T47D (cell line): ENCODE results near the gene B4GALT7.
"Not testable (repeated sequence)": the region's sequence is repeated elsewhere in the genome, so short reads cannot be mapped to it uniquely, and the experiment has no call there.

Experiments
- DNase-seq, 2 experiments: peaks; one replicate each; pipeline versions ENCODE4 v3.0.0 to v3.0.0-alpha.2; 2011 to 2012; ENCODE audit warnings: low read depth in 1 of 2, low spot score in 1 of 2
- JUND ChIP-seq: IDR thresholded peaks from 2 replicates; pipeline ENCODE4 v1.6.1; 2012; ENCODE audit warnings: low read depth
- in situ Hi-C: cut with HindIII; loops from 2 replicates; pipeline ENCODE4 v1.10.0; 2016; ENCODE audit warnings: low sequenced_read_pairs, low pct_unique_long_range_greater_than_20kb

The B4GALT7 gene, protein sequence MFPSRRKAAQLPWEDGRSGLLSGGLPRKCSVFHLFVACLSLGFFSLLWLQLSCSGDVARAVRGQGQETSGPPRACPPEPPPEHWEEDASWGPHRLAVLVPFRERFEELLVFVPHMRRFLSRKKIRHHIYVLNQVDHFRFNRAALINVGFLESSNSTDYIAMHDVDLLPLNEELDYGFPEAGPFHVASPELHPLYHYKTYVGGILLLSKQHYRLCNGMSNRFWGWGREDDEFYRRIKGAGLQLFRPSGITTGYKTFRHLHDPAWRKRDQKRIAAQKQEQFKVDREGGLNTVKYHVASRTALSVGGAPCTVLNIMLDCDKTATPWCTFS

DNA sequence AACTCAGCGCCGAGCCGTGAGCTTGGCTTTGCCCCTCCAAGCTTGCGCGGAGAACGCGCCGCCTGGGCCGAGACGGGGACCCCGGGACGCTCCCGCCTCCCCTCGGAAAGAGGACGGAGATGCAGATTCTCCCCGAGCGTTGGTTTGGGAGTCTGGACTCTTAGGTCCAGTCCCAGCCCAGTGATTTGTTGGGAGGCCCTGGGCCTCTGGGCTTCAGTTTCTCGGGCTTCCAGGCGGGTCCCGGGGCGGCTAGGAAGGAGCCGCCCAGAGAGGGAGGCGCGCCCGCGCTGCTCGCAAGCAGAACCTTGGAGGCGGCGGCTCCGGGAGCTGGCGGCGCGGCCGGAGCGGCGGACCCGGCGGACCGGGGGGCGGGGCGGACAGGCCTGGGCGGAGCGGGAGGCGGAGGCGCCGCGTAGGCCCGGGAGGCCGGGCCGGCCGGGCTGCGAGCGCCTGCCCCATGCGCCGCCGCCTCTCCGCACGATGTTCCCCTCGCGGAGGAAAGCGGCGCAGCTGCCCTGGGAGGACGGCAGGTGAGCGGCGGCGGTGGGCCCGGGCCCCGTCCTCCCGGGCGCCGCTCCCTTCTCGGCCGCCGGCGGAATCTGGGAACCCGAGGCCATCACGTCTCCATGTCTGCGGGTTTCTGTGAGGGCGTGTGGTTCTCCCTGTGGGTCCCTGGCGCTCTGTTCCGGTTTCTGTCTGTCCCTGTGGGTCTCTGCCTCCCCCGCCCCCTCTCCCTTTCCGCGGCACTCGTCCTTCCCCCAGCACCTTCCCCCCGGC, at the start of gene B4GALT7:
Gene B4GALT7 (plus strand): TSS at position 402 of the 777 bp plus-strand sequence. CDS start 79 bp downstream, at position 481.
- DNase-seq, result peak; percentile 63 to 87
- TF ChIP-seq JUND, result no peak
- in situ Hi-C loops, result no loop called here

DNA sequence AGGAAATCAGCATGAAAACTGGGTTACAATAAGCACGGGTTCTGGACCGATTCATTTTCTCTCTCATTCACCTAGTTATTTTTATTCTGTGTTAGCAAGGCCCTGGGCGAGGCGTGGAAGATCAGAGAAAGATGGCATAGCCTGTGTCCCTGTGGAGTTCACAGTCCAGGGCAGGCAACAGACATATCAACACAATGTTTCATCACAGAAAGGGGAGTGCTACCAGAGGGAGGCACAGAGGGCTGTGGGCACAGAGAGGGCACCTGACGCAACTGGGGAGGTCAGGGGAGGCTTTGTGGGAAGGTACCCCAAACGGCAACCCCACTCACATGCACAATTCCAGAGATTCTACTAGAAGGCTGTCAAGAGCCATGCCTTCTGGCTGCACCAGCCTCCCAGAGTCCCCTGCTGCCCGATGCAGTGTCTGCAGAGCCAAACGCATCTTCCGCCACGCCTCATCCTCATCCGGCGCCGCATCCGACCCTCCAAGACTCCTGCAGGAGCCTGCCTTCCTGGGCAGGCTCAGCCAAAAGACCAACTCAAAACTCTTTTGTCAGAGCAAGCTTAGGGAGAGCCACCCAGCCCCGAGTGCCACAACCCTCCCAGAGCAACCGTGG, 47.0 kb upstream of the B4GALT7 start:
- in situ Hi-C loops, result no loop called here
- no peak for TF ChIP-seq JUND
- no peak for DNase-seq

GRCh38 chr5:177553671-177554429, 46.1 kb upstream of the B4GALT7 start:
- DNase-seq, result peak; percentile 29 to 88
- no peak for TF ChIP-seq JUND
- in situ Hi-C loops, result no loop called here

GRCh38 chr5:177554474-177555111, 45.3 kb upstream of the B4GALT7 start, which contains the start of gene FAM193B:
TSS of gene FAM193B (minus strand) at chr5:177554563. CDS start at chr5:177554458, 105 bp downstream.
- peak; percentile 96 to 98 for DNase-seq
- TF ChIP-seq JUND, result no peak
- in situ Hi-C loops, result no loop called here

DNA sequence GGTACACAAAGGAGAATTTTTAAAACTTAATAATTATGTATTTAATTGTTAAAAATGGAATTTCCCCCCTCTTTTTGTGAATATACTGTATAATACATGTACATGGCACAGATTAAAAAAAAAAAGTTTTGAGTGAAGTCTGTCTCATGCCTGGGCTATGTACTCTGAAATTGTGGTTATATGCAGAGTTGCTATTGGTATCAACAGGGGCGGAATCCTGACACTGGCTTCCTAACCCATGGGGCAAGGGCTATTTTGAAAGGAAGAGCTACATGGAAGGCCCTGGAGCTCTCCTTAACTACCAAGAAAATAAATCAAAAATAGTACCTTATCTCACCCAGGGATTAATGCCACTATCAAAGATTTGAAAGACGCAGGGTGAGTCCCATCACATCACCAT, 44.7 kb upstream of the B4GALT7 start:
- TF ChIP-seq JUND, result no peak
- in situ Hi-C loops, result no loop called here
- no peak for DNase-seq

- no peak for TF ChIP-seq JUND
- DNase-seq, result no peak
- in situ Hi-C loops, result no loop called here
Observed at GRCh38 chr5:177555665-177556064, 44.3 kb upstream of the B4GALT7 start.

- in situ Hi-C loops, result no loop called here
- TF ChIP-seq JUND, result no peak
- DNase-seq, result no peak
Observed at GRCh38 chr5:177557041-177557647, 42.8 kb upstream of the B4GALT7 start.

DNA sequence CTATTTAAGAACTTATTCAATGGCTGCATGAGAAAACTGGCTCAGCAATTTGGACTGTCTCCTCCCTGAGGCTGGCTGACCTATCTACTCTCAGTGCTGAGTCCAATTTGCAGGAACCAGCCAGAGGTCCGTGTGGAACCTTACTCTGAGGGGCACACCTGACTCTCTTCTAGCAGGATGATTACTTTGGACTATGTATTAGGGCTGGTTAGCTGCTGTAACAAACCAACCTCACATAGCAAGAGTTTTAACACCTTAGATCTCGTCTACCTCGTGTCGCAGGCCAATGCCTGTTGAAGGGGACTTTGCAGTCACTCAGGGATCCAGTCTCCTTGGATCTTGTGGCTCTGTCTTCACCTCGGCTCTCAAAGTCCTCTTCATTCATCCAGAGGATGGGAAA, 42.1 kb upstream of the B4GALT7 start:
- in situ Hi-C loops, result no loop called here
- no peak for DNase-seq
- TF ChIP-seq JUND, result no peak

- DNase-seq, in situ Hi-C loops: not testable (repeated sequence)
Observed at GRCh38 chr5:177559446-177559941, 40.4 kb upstream of the B4GALT7 start.

GRCh38 chr5:177565046-177565445, 34.9 kb upstream of the B4GALT7 start:
- no peak for DNase-seq
- in situ Hi-C loops, result no loop called here
- no peak for TF ChIP-seq JUND

GRCh38 chr5:177568326-177568725, 31.6 kb upstream of the B4GALT7 start:
- DNase-seq, result no peak
- in situ Hi-C loops, result no loop called here

More at GRCh38 chr5:177568326-177568725, 31.6 kb upstream of the B4GALT7 start:
- no peak for TF ChIP-seq JUND
